Measurements from ENCODE around the gene C17orf75. TPM values are rescaled to one million over a fixed set of nuclear protein-coding genes. Genes with fewer than 3 reads are reported as not detected.
"Not testable (repeated sequence)": the region's sequence is repeated elsewhere in the genome, so short reads cannot be mapped to it uniquely, and the experiment has no call there.

Gene C17orf75
- total RNA-seq, 3 donors from 2014 or later (not counting 1 experiment from before 2014, with no cell fraction given): 12.7 to 18.8 (median 13.3) TPM

- no peaks in the 10 kb centered on the region for H3K27me3 ChIP-seq (ENCODE audit: control insufficient read depth, insufficient read depth, low read length)
- Mint-ChIP-seq H3K36me3 (peaks cover 8% of the 10 kb centered on the region), H3K4me3 (peak overlapping the region; percentile 64), H3K27ac (peak overlapping the region; percentile 8 to 63), H3K9me3 (no peaks in the 10 kb centered on the region), H3K27me3 (ENCODE audit: low read depth in 2 of 2) (no peaks in the 10 kb centered on the region), H3K4me1 (peaks cover 48 to 53% of the 10 kb centered on the region in 2 donors)
- no peak for TF ChIP-seq CTCF (IDR thresholded peaks at IDR 0.05)
- no peaks in the 10 kb centered on the region for H3K9me3 ChIP-seq (ENCODE audit: control insufficient read depth, insufficient read depth, low read length)
- intact Hi-C loops (cut with micrococcal nuclease): no loop called here
- peaks cover 73% of the 10 kb centered on the region for H3K36me3 ChIP-seq (ENCODE audit: control insufficient read depth, insufficient read depth, low read length)
- DNase-seq: no peak
- H3K4me1 ChIP-seq (ENCODE audit: control insufficient read depth, insufficient read depth, low read length): peaks cover 42% of the 10 kb centered on the region
- no peak overlapping the region for H3K4me3 ChIP-seq (ENCODE audit: low read length)
- no peak overlapping the region for H3K27ac ChIP-seq (ENCODE audit: low read length)
- WGBS (ENCODE audit: insufficient coverage): 95% methylated on average over 5 of the region's 5 CpGs
- ATAC-seq: no peak
Observed at GRCh38 chr17:32356750-32357149, 14.8 kb upstream of the C17orf75 start.

- H3K27me3 Mint-ChIP-seq (ENCODE audit: low read depth in 2 of 2): no peaks in the 10 kb centered on the region
- peaks cover 49 to 56% of the 10 kb centered on the region in 2 donors for H3K4me1 Mint-ChIP-seq
- H3K4me1 ChIP-seq (ENCODE audit: control insufficient read depth, insufficient read depth, low read length): peaks cover 43% of the 10 kb centered on the region
- H3K9me3 ChIP-seq (ENCODE audit: control insufficient read depth, insufficient read depth, low read length): no peaks in the 10 kb centered on the region
- DNase-seq: no peak
- ATAC-seq: no peak
- H3K36me3 Mint-ChIP-seq: peaks cover 8% of the 10 kb centered on the region
- 71% methylated on average over 1 of the region's 3 CpGs for WGBS (ENCODE audit: insufficient coverage)
- peak overlapping the region; percentile 64 for H3K4me3 Mint-ChIP-seq
- no peaks in the 10 kb centered on the region for H3K27me3 ChIP-seq (ENCODE audit: control insufficient read depth, insufficient read depth, low read length)
- no peaks in the 10 kb centered on the region for H3K9me3 Mint-ChIP-seq
- H3K27ac Mint-ChIP-seq: peak overlapping the region; percentile 8 to 63
- peaks cover 71% of the 10 kb centered on the region for H3K36me3 ChIP-seq (ENCODE audit: control insufficient read depth, insufficient read depth, low read length)
- no peak overlapping the region for H3K4me3 ChIP-seq (ENCODE audit: low read length)
- H3K27ac ChIP-seq (ENCODE audit: low read length): no peak overlapping the region
- intact Hi-C loops (cut with micrococcal nuclease): no loop called here
- TF ChIP-seq CTCF (IDR thresholded peaks at IDR 0.05): no peak
Observed at GRCh38 chr17:32356378-32356743, 14.4 kb upstream of the C17orf75 start.

- H3K9me3 Mint-ChIP-seq: no peaks in the 10 kb centered on the region
Observed at GRCh38 chr17:32355649-32356377, 13.8 kb upstream of the C17orf75 start.

GRCh38 chr17:32352734-32353133 lies 10.8 kb upstream of the C17orf75 start:
- H3K9me3 ChIP-seq (ENCODE audit: control insufficient read depth, insufficient read depth, low read length); DNase-seq; H3K4me3 ChIP-seq (ENCODE audit: low read length); H3K27me3 Mint-ChIP-seq (ENCODE audit: low read depth in 2 of 2); H3K27me3 ChIP-seq (ENCODE audit: control insufficient read depth, insufficient read depth, low read length); H3K9me3 Mint-ChIP-seq; ATAC-seq; intact Hi-C loops (cut with micrococcal nuclease); H3K27ac ChIP-seq (ENCODE audit: low read length): not testable (repeated sequence)
- peak overlapping the region; percentile 100 for H3K4me3 Mint-ChIP-seq
- peaks cover 48 to 59% of the 10 kb centered on the region in 2 donors for H3K4me1 Mint-ChIP-seq
- Histone ChIP-seq H3K36me3 (ENCODE audit: control insufficient read depth, insufficient read depth, low read length) (peaks cover 37% of the 10 kb centered on the region), H3K4me1 (ENCODE audit: control insufficient read depth, insufficient read depth, low read length) (peaks cover 46% of the 10 kb centered on the region)
- WGBS (ENCODE audit: insufficient coverage): 93% methylated on average over 9 of the region's 9 CpGs
- H3K27ac Mint-ChIP-seq: peak overlapping the region; percentile 36 to 100
- peaks cover 15% of the 10 kb centered on the region for H3K36me3 Mint-ChIP-seq

More at GRCh38 chr17:32355649-32356377, 13.8 kb upstream of the C17orf75 start:
- no peaks in the 10 kb centered on the region for H3K27me3 ChIP-seq (ENCODE audit: control insufficient read depth, insufficient read depth, low read length)
- H3K27ac ChIP-seq (ENCODE audit: low read length): no peak overlapping the region
- WGBS (ENCODE audit: insufficient coverage): 67% methylated on average over 5 of the region's 6 CpGs
- intact Hi-C loops (cut with micrococcal nuclease): no loop called here
- Mint-ChIP-seq H3K36me3 (peaks cover 5% of the 10 kb centered on the region), H3K4me3 (peak overlapping the region; percentile 64), H3K4me1 (peaks cover 47 to 56% of the 10 kb centered on the region in 2 donors), H3K27ac (peak overlapping the region; percentile 8 to 81), H3K27me3 (ENCODE audit: low read depth in 2 of 2) (no peaks in the 10 kb centered on the region)
- ATAC-seq: no peak
- H3K4me1 ChIP-seq (ENCODE audit: control insufficient read depth, insufficient read depth, low read length): peaks cover 43% of the 10 kb centered on the region
- DNase-seq: no peak
- H3K9me3 ChIP-seq (ENCODE audit: control insufficient read depth, insufficient read depth, low read length): no peaks in the 10 kb centered on the region
- H3K36me3 ChIP-seq (ENCODE audit: control insufficient read depth, insufficient read depth, low read length): peaks cover 66% of the 10 kb centered on the region
- H3K4me3 ChIP-seq (ENCODE audit: low read length): no peak overlapping the region
- TF ChIP-seq CTCF (IDR thresholded peaks at IDR 0.05): no peak
